Measurements from ENCODE around the gene COQ8B. TPM values are rescaled to one million over a fixed set of nuclear protein-coding genes. Genes with fewer than 3 reads are reported as not detected.

COQ8B gene
- total RNA-seq, 4 donors from 2014 or later = 31.2 to 53.8 (median 39.3) TPM

DNA sequence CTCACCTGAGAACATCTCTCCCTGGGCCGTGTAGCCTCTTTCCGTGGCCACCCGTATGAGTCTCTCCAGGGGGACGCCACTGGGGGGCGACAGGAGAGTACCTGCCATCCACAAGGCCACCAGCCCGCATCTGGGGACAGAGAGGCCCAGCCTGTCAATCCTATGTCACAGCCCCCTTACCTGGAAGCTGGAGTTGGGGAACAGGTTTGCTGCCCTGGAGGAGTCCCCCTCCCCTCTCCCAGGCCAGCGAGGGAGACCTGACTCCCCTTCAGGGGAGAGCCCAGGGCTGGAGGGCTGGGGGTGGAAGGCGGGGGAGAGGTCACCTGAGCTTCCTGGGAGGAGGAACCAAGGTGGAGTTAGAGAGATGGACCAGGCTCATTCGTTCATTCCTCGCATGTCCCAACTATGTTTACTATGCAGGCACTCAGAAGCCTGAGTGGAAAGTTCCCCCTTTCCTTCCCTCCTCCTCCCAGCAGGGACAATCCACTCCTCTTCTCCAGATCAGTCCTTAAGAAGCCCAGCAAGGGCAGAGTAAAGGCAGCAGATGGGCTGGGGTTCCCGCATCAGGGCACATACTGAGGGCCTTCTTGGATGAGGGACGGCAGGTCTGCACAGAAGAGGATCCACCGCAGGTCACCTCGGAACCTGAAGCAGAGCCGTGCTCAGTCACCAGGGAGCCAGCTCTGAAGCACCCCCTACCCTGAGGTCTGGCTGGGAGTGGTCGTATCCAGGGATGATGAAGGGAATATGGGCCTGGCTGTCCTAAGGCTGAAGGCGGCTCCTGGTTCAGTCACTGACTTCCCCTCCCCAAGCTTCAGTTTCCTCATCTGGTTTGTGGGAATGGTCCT is 28.1 kb upstream of the COQ8B start:
- no peaks in the 10 kb centered on the region for H3K27me3 ChIP-seq
- H3K27ac ChIP-seq = no peak overlapping the region
- H3K9me3 ChIP-seq = no peaks in the 10 kb centered on the region
- no peak for DNase-seq (ENCODE audit: low spot score in 2 of 2)
- WGBS = 82% methylated on average over 10 of the region's 17 CpGs
- no peak overlapping the region for H3K4me3 ChIP-seq
- TF ChIP-seq EP300 (IDR thresholded peaks at IDR 0.05) (no peak), POLR2A (IDR thresholded peaks at IDR 0.05) (no peak), POLR2AphosphoS5 (IDR thresholded peaks at IDR 0.05) (no peak)
- TF ChIP-seq, protein P1, sequence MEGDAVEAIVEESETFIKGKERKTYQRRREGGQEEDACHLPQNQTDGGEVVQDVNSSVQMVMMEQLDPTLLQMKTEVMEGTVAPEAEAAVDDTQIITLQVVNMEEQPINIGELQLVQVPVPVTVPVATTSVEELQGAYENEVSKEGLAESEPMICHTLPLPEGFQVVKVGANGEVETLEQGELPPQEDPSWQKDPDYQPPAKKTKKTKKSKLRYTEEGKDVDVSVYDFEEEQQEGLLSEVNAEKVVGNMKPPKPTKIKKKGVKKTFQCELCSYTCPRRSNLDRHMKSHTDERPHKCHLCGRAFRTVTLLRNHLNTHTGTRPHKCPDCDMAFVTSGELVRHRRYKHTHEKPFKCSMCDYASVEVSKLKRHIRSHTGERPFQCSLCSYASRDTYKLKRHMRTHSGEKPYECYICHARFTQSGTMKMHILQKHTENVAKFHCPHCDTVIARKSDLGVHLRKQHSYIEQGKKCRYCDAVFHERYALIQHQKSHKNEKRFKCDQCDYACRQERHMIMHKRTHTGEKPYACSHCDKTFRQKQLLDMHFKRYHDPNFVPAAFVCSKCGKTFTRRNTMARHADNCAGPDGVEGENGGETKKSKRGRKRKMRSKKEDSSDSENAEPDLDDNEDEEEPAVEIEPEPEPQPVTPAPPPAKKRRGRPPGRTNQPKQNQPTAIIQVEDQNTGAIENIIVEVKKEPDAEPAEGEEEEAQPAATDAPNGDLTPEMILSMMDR (IDR thresholded peaks at IDR 0.05) = no peak
- H3K36me3 ChIP-seq = peaks cover 7% of the 10 kb centered on the region
- peaks cover 40% of the 10 kb centered on the region for H3K4me1 ChIP-seq

DNA sequence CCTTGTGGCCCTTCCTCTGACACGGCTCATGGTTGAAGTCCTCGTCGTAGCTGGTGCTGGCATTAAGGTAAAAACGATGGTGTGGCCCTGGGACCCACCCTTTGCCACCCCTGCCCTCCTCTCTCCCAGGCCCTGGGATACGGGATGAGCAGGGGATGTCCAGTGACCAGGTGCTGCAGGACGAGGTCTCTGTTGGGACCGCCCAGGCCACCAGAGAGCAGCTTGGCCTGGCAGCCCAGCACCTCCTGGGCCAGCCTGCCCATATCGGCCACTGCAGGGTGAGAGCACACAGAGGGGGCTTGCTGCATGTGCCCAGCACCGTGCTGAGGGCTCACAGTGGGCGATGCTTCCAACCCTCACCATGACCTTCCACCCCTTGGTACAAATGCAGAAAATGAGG is 27.2 kb upstream of the COQ8B start:
- H3K27ac ChIP-seq = no peak overlapping the region
- TF ChIP-seq POLR2A (IDR thresholded peaks at IDR 0.05) = no peak
- no peak overlapping the region for H3K4me3 ChIP-seq
- H3K4me1 ChIP-seq = peaks cover 40% of the 10 kb centered on the region
- 94% methylated on average over 5 of the region's 10 CpGs for WGBS
- DNase-seq (ENCODE audit: low spot score in 2 of 2) = no peak
- peaks cover 16% of the 10 kb centered on the region for H3K36me3 ChIP-seq
- H3K9me3 ChIP-seq = no peaks in the 10 kb centered on the region
- no peaks in the 10 kb centered on the region for H3K27me3 ChIP-seq

DNA sequence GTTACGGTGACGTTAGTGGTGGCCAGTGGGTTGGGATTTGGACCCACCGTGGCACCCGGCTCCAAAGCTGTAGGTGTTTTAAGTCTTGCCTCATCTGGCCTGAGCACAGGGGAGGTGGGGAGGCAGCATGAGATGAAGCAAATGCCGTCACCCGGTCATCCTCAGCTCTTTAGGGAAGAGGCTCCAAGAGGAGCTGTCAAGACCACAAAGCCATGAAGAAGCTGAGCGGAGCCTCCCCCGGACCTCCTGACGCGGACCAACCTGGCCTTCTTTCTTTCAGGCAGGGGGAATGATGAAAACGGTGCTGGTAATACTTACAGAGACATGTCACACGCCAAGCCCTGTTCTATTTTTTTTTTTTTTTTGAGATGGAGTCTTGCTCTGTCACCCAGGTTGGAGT is 26.2 kb upstream of the COQ8B start:
- Histone ChIP-seq H3K27ac (no peak overlapping the region), H3K4me3 (no peak overlapping the region), H3K36me3 (peaks cover 26% of the 10 kb centered on the region), H3K27me3 (no peaks in the 10 kb centered on the region), H3K9me3 (no peaks in the 10 kb centered on the region), H3K4me1 (peaks cover 33% of the 10 kb centered on the region)
- DNase-seq (ENCODE audit: low spot score in 2 of 2) = no peak
- WGBS = 88% methylated on average over 8 of the region's 12 CpGs
- TF ChIP-seq POLR2AphosphoS5 (IDR thresholded peaks at IDR 0.05) (no peak), POLR2A (IDR thresholded peaks at IDR 0.05) (no peak), EP300 (IDR thresholded peaks at IDR 0.05) (no peak)
- TF ChIP-seq, protein P1 (IDR thresholded peaks at IDR 0.05) = no peak

DNA sequence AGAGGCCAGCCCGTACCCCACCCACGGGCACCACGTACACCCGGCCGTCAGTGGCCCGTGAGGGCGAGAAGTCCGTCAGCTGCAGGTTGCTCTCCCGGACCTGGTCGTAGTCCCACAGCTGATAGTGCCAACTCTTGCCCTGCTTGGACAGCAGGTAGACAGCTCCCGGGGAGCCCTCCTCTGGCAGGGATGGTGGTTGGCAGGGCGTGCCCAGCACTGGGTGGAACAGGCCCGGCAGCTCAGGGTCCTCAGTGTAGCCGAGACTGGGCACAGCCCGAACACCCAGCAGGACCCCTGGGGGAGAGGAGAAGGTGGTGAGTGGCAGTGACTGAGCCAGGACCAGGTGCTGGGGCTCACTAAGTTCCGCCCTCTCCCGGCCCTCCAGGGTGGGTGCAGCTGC is 25.8 kb upstream of the COQ8B start:
- WGBS = 95% methylated on average over 10 of the region's 17 CpGs
- peaks cover 33% of the 10 kb centered on the region for H3K4me1 ChIP-seq
- H3K9me3 ChIP-seq = no peaks in the 10 kb centered on the region
- no peak overlapping the region for H3K4me3 ChIP-seq
- no peak for DNase-seq (ENCODE audit: low spot score in 2 of 2)
- peaks cover 30% of the 10 kb centered on the region for H3K36me3 ChIP-seq
- H3K27me3 ChIP-seq = no peaks in the 10 kb centered on the region
- no peak for TF ChIP-seq EP300 (IDR thresholded peaks at IDR 0.05)
- TF ChIP-seq POLR2A (IDR thresholded peaks at IDR 0.05) = no peak
- no peak for TF ChIP-seq POLR2AphosphoS5 (IDR thresholded peaks at IDR 0.05)
- TF ChIP-seq, protein P1 (IDR thresholded peaks at IDR 0.05) = no peak
- no peak overlapping the region for H3K27ac ChIP-seq

DNA sequence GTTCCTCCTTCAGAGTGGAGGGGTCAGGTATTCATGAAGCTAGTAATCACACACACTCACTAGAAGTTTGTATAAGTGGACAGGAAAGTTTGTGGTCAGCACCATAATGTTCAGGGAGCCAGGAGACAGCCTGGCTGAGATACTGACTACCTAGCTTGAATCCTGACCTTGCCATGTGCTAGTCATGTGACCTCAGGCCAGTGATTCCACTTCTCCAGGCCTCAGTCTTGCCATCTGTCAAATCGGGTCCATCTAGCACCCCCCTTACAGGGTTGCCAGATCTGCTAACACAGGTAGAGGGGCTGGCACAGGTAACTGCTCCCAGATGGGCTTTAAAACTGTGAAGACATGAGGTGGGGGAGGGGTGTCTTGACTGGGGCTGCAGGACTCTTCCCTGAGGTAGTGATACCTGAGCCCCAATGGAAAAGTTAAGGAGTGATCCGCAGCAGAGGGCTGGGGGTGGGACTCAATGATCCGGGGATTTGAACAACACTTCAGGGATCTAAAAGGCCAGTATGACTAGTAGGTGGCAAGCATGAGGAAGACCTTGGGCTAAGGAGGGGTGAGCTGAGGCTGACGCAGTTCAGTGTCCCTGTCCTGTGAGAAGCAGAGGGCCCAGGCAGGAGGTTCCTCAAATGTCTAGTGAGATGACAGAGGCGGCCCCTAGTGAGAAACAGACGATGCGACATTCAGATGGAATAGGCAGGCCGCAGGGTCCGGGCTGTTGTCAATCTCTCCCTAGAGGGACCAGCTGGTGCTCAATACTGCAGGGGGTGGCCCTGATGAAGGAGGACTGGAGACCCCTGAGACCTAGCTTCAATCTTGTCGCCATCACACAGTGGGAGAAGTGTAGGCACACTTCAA is 25.1 kb upstream of the COQ8B start:
- no peak for DNase-seq (ENCODE audit: low spot score in 2 of 2)
- WGBS = 90% methylated on average over 10 of the region's 10 CpGs
- Histone ChIP-seq H3K9me3 (no peaks in the 10 kb centered on the region), H3K27me3 (no peaks in the 10 kb centered on the region), H3K27ac (peak overlapping the region; percentile 92), H3K4me1 (peaks cover 33% of the 10 kb centered on the region), H3K36me3 (peaks cover 37% of the 10 kb centered on the region), H3K4me3 (no peak overlapping the region)
- TF ChIP-seq POLR2AphosphoS5 (IDR thresholded peaks at IDR 0.05) = no peak
- no peak for TF ChIP-seq POLR2A (IDR thresholded peaks at IDR 0.05)
- TF ChIP-seq, protein P1 (IDR thresholded peaks at IDR 0.05) = no peak
- TF ChIP-seq EP300 (IDR thresholded peaks at IDR 0.05) = no peak

All from suprapubic skin (tissue), 4 donors.